ENCODE data around the gene ZNF148. TPM values are rescaled to one million over a fixed set of nuclear protein-coding genes. Genes with fewer than 3 reads are reported as not detected.

ZNF148 gene
- total RNA-seq, 1 experiment from 2014 or later = 24.8 TPM

DNA sequence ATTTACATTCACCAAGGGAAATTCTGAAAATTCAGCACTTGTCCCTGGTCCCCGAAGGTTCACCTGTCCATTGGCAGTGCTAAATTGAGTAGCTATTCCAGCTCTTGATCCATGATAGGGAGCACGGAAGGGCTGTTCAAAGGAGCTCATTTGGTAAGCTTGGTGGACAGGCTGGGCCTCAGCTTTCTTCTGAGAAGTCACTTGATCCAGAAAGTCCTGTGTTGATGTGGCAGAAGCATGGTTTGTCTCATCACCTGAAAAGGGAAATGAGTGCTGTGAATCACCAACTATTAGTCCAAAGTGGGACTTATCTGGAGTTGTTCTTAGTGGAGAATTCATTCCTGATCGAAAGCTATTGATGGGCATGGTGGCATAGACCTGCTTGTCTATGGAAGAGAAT lies 142.7 kb downstream of the ZNF148 start:
- no peak overlapping the region for H3K4me3 Mint-ChIP-seq

More for the DNA sequence above, 142.7 kb downstream of the ZNF148 start:
- H3K4me2 ChIP-seq (ENCODE audit: insufficient read depth, insufficient read length, low read length) = no peak overlapping the region
- DNase-seq = no peak
- H3K79me1 ChIP-seq (ENCODE audit: insufficient read depth, low read depth, low read length, poor library complexity, severe bottlenecking) = no peaks in the 10 kb centered on the region
- no peak overlapping the region for H3K27ac ChIP-seq (ENCODE audit: insufficient read length, low read depth, low read length)
- Mint-ChIP-seq H3K9me3 (no peaks in the 10 kb centered on the region), H3K27ac (no peak overlapping the region), H3K27me3 (ENCODE audit: low read depth) (no peaks in the 10 kb centered on the region), H3K4me1 (peaks cover 6 to 11% of the 10 kb centered on the region in 2 experiments), H3K36me3 (ENCODE audit: insufficient read depth in 1 of 3, low read depth in 3 of 3) (peaks cover 4 to 17% (median 15%) of the 10 kb centered on the region in 3 experiments; a peak in 5 of 7 replicates)
- H4K8ac ChIP-seq (replicated peaks; ENCODE audit: insufficient read length, low read depth, low read length) = no peak overlapping the region
- H2AK5ac ChIP-seq (ENCODE audit: insufficient read length, low read length) = no peak overlapping the region
- H3K9me3 ChIP-seq (ENCODE audit: control insufficient read depth, low read depth, low read length) = no peaks in the 10 kb centered on the region
- H4K5ac ChIP-seq (ENCODE audit: insufficient read length, low read depth, low read length) = no peak overlapping the region
- H3K14ac ChIP-seq (ENCODE audit: insufficient read depth, low read length) = no peak overlapping the region
- H3K23me2 ChIP-seq (ENCODE audit: insufficient read length, low read depth, low read length, poor library complexity, severe bottlenecking) = no peaks in the 10 kb centered on the region
- H2BK120ac ChIP-seq (ENCODE audit: low read depth, low read length, poor library complexity, severe bottlenecking) = no peak overlapping the region
- no peak overlapping the region for H2BK20ac ChIP-seq (ENCODE audit: low read depth, low read length, poor library complexity, severe bottlenecking)
- no peak overlapping the region for H3K9ac ChIP-seq (ENCODE audit: extremely low read depth, insufficient read length, low read length)
- H3K23ac ChIP-seq (ENCODE audit: insufficient read length, low read depth, low read length) = no peak overlapping the region
- H3T11ph ChIP-seq (ENCODE audit: low read length) = no peak overlapping the region
- H3K18ac ChIP-seq (ENCODE audit: insufficient read length, low read depth, low read length) = no peak overlapping the region
- no peak overlapping the region for H2BK12ac ChIP-seq (ENCODE audit: insufficient read length, low read depth, low read length)
- WGBS (ENCODE audit: extremely low coverage, insufficient read length, low lambda C conversion rate) = no CpG with 5 or more reads among the region's 3 CpGs
- H4K91ac ChIP-seq (ENCODE audit: insufficient read length, low read depth, low read length) = no peak overlapping the region
- no peaks in the 10 kb centered on the region for H3K79me2 ChIP-seq (ENCODE audit: insufficient read depth, low read length)
- no peak overlapping the region for H2BK15ac ChIP-seq (ENCODE audit: low read depth, low read length)
- no peak overlapping the region for H3K56ac ChIP-seq (ENCODE audit: insufficient read length, low read depth, low read length)
- H3K4ac ChIP-seq (ENCODE audit: low read depth, low read length) = no peak overlapping the region
- H3K4me1 ChIP-seq (ENCODE audit: insufficient read depth, low read length) = peaks cover 4% of the 10 kb centered on the region; the same call in 1 of the 2 replicates
- H2BK5ac ChIP-seq (ENCODE audit: insufficient read length, low read length) = no peak overlapping the region
- TF ChIP-seq, protein P1, sequence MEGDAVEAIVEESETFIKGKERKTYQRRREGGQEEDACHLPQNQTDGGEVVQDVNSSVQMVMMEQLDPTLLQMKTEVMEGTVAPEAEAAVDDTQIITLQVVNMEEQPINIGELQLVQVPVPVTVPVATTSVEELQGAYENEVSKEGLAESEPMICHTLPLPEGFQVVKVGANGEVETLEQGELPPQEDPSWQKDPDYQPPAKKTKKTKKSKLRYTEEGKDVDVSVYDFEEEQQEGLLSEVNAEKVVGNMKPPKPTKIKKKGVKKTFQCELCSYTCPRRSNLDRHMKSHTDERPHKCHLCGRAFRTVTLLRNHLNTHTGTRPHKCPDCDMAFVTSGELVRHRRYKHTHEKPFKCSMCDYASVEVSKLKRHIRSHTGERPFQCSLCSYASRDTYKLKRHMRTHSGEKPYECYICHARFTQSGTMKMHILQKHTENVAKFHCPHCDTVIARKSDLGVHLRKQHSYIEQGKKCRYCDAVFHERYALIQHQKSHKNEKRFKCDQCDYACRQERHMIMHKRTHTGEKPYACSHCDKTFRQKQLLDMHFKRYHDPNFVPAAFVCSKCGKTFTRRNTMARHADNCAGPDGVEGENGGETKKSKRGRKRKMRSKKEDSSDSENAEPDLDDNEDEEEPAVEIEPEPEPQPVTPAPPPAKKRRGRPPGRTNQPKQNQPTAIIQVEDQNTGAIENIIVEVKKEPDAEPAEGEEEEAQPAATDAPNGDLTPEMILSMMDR (conservative IDR thresholded peaks at IDR 0.05) = no peak
- H4K20me1 ChIP-seq (ENCODE audit: control insufficient read depth, insufficient read depth, insufficient read length) = no peaks in the 10 kb centered on the region
- H2AFZ ChIP-seq (ENCODE audit: low read length) = no peak overlapping the region
- H3K27me3 ChIP-seq (ENCODE audit: insufficient read depth, low read length) = no peaks in the 10 kb centered on the region

All from H9 (cell line).